CD4-positive, alpha-beta memory T cell (primary cell): ENCODE data around the gene NT5E. TPM values are rescaled to one million over a fixed set of nuclear protein-coding genes. Genes with fewer than 3 reads are reported as not detected.

Source experiments
- CTCF ChIA-PET: fragments of 350-600 bp; sonication (Branson Sonifier 250); formaldehyde crosslinking; loops from one replicate; lab custom pipeline; 2021; ENCODE audit warnings: inconsistent platforms; ENCODE audit not compliant: partially characterized antibody; lab: Charles Lee
- POLR2A ChIA-PET: fragments of 350-600 bp; sonication (Branson Sonifier 250); formaldehyde crosslinking; loops from one replicate; lab custom pipeline; 2021; ENCODE audit not compliant: partially characterized antibody; lab: Charles Lee
- DNase-seq, 5 donors: peaks; one replicate each; pipeline versions ENCODE4 v3.0.0 to v3.0.0-alpha.2; 2020 to 2022; ENCODE audit warnings: mixed read lengths in 1 of 5
- H3K27ac ChIP-seq: one replicate; pipeline ENCODE4 v1.7.0; 2013; ENCODE audit warnings: low read depth, low read length
- H3K27me3 ChIP-seq: 2 replicates; pipeline ENCODE4 v1.7.0; 2013; ENCODE audit warnings: mild to moderate bottlenecking, low read length, moderate library complexity; ENCODE audit not compliant: insufficient read depth
- H3K36me3 ChIP-seq: 2 replicates; pipeline ENCODE4 v1.7.0; 2013; ENCODE audit warnings: mild to moderate bottlenecking, low read length, moderate library complexity; ENCODE audit not compliant: insufficient read depth
- H3K4me1 ChIP-seq: 2 replicates; pipeline ENCODE4 v1.7.0; 2013; ENCODE audit warnings: mild to moderate bottlenecking, low read length, moderate library complexity; ENCODE audit not compliant: insufficient read depth
- H3K4me3 ChIP-seq, 2 donors: one replicate each; pipeline ENCODE4 v1.7.0; 2013; ENCODE audit warnings: low read length in 2 of 2, mild to moderate bottlenecking in 1 of 2
- H3K9me3 ChIP-seq, 2 donors: one replicate each; pipeline ENCODE4 v1.7.0; 2013; ENCODE audit warnings: low read length in 2 of 2, control low read depth in 1 of 2; ENCODE audit not compliant: control insufficient read depth in 1 of 2
- H3K27ac Mint-ChIP-seq, 7 donors: one replicate each; pipeline ENCODE4 v1.8.0; 2020 to 2021; ENCODE audit warnings: mixed read lengths in 7 of 7, mild to moderate bottlenecking in 6 of 7, inconsistent platforms in 3 of 7, moderate library complexity in 3 of 7
- H3K27me3 Mint-ChIP-seq, 2 donors: one replicate each; pipeline ENCODE4 v1.8.0; 2020 to 2021; ENCODE audit warnings: mixed read lengths in 2 of 2
- H3K36me3 Mint-ChIP-seq, 2 donors: one replicate each; pipeline ENCODE4 v1.8.0; 2020 to 2021; ENCODE audit warnings: mixed read lengths in 2 of 2, inconsistent platforms in 1 of 2, mild to moderate bottlenecking in 1 of 2
- H3K4me1 Mint-ChIP-seq, 4 donors: one replicate each; pipeline ENCODE4 v1.8.0; 2020 to 2021; ENCODE audit warnings: mixed read lengths in 4 of 4, mild to moderate bottlenecking in 1 of 4
- H3K4me3 Mint-ChIP-seq, 8 donors: one replicate each; pipeline ENCODE4 v1.8.0; 2020 to 2021; ENCODE audit warnings: mixed read lengths in 8 of 8, mild to moderate bottlenecking in 7 of 8, moderate library complexity in 6 of 8, inconsistent platforms in 3 of 8
- H3K9me3 Mint-ChIP-seq, 8 donors: one replicate each; pipeline ENCODE4 v1.8.0; 2020 to 2021; ENCODE audit warnings: mixed read lengths in 8 of 8, mild to moderate bottlenecking in 5 of 8, inconsistent platforms in 3 of 8, moderate library complexity in 1 of 8
- intact Hi-C: fragments of 100-400 bp; cut with micrococcal nuclease; formaldehyde crosslinking; loops from one replicate; pipeline ENCODE4 v1.15.1; 2023
- polyA plus RNA-seq, 2 donors: library from polyadenylated mRNA; unstranded; fragments of 300-500 nt; fragmentation: Illumina TruSeq; gene quantifications; one replicate each; pipeline ENCODE4 v1.2.3, GENCODE V29; 2021
- total RNA-seq, 2 experiments: library from RNA; stranded (reverse); gene quantifications; one replicate each; pipeline ENCODE4 v1.2.3, GENCODE V29; 2021

Gene NT5E
- total and polyA plus RNA-seq, 4 experiments from 2014 or later, result 3.3 to 15.8 (median 9.1) TPM

DNA sequence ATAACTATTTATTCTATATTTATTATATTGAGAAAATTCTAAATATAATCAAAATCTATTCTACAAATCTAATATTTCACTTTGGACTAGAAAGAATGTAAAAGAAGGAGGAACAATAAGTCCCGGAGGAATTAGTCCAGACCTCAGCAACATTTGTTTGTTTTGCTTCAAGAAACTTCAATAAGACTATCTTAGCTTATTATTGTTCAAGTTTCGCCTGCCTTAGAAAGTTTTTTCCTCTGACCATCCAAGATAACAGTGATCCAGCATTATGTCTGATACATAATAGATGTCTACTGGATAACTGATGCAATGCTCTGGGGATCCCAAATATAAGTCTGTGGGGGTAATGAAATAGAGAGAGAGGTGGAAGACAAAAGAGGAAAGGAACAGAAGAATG lies 28.7 kb upstream of the NT5E start:
- intact Hi-C loops, result no loop called here
- Mint-ChIP-seq H3K9me3 (peaks cover 0 to 14% (median 10%) of the 10 kb centered on the region in 8 donors), H3K36me3 (no peaks in the 10 kb centered on the region), H3K27ac (no peak overlapping the region), H3K4me1 (no peaks in the 10 kb centered on the region), H3K27me3 (peaks cover 5 to 6% of the 10 kb centered on the region in 2 donors), H3K4me3 (no peak overlapping the region)
- H3K27ac ChIP-seq, result no peak overlapping the region
- DNase-seq, result no peak
- H3K4me1 ChIP-seq, result no peaks in the 10 kb centered on the region
- ChIA-PET POLR2A (no interaction called here), CTCF (no interaction called here)
- no peaks in the 10 kb centered on the region for H3K36me3 ChIP-seq
- H3K9me3 ChIP-seq, result no peaks in the 10 kb centered on the region
- H3K27me3 ChIP-seq, result no peaks in the 10 kb centered on the region
- H3K4me3 ChIP-seq, result no peak overlapping the region

DNA sequence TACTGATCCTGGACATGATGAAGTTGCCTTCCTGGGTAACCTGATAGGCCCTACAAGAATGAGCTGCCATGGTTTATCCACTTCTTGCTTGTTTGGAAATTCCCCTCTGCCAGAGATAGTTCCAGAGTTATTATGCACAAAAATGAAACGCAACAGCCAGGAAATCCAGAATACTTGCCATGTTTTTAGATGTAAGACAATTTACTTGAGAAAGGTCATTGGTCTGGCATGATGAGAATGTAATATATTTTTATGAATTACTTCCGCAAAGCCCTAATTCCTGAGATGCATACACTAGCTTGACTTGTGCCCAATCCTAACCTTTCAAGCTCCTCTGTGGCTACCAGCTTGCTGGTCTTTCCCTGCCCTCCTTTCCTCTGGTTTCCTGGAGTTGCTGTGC lies 27.9 kb upstream of the NT5E start:
- H3K9me3 ChIP-seq, result peaks cover 0 to 2% of the 10 kb centered on the region in 2 donors
- no peaks in the 10 kb centered on the region for H3K4me1 ChIP-seq
- H3K27ac Mint-ChIP-seq, result no peak overlapping the region
- ChIA-PET POLR2A (no interaction called here), CTCF (no interaction called here)
- DNase-seq, result no peak
- H3K36me3 ChIP-seq, result no peaks in the 10 kb centered on the region
- H3K27me3 ChIP-seq, result no peaks in the 10 kb centered on the region
- no peak overlapping the region for H3K27ac ChIP-seq
- H3K4me3 ChIP-seq, result no peak overlapping the region
- no peak overlapping the region for H3K4me3 Mint-ChIP-seq
- H3K4me1 Mint-ChIP-seq, result no peaks in the 10 kb centered on the region
- peaks cover 4 to 19% (median 12%) of the 10 kb centered on the region in 8 donors for H3K9me3 Mint-ChIP-seq
- peaks cover 4 to 9% of the 10 kb centered on the region in 2 donors for H3K27me3 Mint-ChIP-seq
- intact Hi-C loops, result no loop called here
- H3K36me3 Mint-ChIP-seq, result no peaks in the 10 kb centered on the region

DNA sequence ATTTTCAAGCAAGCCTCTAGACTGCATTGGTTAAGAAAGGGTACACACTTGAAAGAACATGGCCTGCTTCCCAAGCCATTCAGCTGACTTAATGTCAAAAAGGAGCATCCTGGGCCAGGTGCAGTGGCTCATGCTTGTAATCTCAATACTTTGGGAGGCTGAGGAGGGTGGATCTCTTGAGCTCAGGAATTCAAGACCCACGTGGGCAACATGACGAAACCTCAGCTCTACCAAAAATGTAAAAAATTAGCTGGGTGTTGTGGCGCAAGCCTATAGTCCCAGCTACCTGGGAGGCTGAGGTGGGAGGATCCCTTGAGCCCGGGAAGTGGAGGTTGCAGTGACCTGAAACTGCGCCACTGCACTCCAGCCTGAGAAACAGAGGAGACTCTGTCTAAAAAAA lies 26.9 kb upstream of the NT5E start:
- H3K27me3 Mint-ChIP-seq, result peaks cover 3 to 9% of the 10 kb centered on the region in 2 donors
- H3K36me3 Mint-ChIP-seq, result no peaks in the 10 kb centered on the region
- intact Hi-C loops, result no loop called here
- no peaks in the 10 kb centered on the region for H3K27me3 ChIP-seq
- no peak overlapping the region for H3K27ac ChIP-seq
- no peaks in the 10 kb centered on the region for H3K4me1 Mint-ChIP-seq
- H3K36me3 ChIP-seq, result no peaks in the 10 kb centered on the region
- peaks cover 0 to 2% of the 10 kb centered on the region in 2 donors for H3K9me3 ChIP-seq
- POLR2A ChIA-PET, result no interaction called here
- peaks cover 4 to 25% (median 18%) of the 10 kb centered on the region in 8 donors for H3K9me3 Mint-ChIP-seq
- CTCF ChIA-PET, result no interaction called here
- no peak overlapping the region for H3K4me3 ChIP-seq
- no peak for DNase-seq
- H3K27ac Mint-ChIP-seq, result no peak overlapping the region
- no peaks in the 10 kb centered on the region for H3K4me1 ChIP-seq
- H3K4me3 Mint-ChIP-seq, result no peak overlapping the region

DNA sequence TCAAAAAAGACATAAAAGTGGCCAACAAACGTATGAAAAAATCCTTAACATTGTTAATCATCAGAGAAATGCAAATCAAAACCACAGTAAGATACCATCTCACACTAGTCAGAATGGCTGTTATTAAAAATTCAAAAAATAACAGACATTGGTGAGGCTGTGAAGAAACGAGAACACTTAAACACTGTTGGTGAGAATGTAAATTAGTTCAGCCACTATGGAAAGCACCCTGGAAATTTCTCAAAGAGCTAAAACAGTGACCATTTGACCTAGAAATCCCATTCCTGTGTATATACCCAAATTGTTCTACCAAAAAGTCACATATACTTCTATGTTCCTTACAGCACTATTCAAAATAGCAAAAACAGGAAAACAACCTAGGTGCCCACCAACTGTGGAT lies 24.9 kb upstream of the NT5E start:
- Histone ChIP-seq H3K4me1 (no peaks in the 10 kb centered on the region), H3K4me3 (no peak overlapping the region), H3K27ac (no peak overlapping the region), H3K27me3 (no peaks in the 10 kb centered on the region), H3K9me3 (peaks cover 0 to 2% of the 10 kb centered on the region in 2 donors), H3K36me3 (no peaks in the 10 kb centered on the region)
- intact Hi-C loops, result no loop called here
- H3K9me3 Mint-ChIP-seq, result peaks cover 4 to 25% (median 18%) of the 10 kb centered on the region in 8 donors
- H3K4me1 Mint-ChIP-seq, result no peaks in the 10 kb centered on the region
- H3K4me3 Mint-ChIP-seq, result no peak overlapping the region
- ChIA-PET POLR2A (no interaction called here), CTCF (no interaction called here)
- no peaks in the 10 kb centered on the region for H3K36me3 Mint-ChIP-seq
- peaks cover 3% of the 10 kb centered on the region in 2 donors for H3K27me3 Mint-ChIP-seq
- H3K27ac Mint-ChIP-seq, result no peak overlapping the region
- DNase-seq, result no peak

DNA sequence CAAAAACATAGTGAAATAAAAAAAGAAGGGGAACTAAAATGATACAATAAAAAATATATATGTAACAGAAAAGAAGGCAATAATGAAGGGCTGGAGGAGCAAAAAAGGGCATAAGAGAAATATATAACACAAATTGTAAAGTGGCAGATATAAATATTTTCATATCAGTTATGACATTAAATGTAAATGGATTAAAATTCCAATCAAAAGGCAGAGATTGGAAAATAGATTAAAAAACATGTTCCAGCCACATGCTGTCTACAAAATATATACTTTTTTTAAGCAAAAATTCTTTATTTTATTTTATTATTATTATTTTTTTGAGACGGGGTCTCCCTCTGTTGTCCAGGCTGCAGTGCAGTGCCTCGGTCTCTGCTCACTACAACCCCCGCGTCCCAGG lies 23.9 kb upstream of the NT5E start:
- ChIA-PET POLR2A (no interaction called here), CTCF (no interaction called here)
- no peaks in the 10 kb centered on the region for H3K27me3 ChIP-seq
- intact Hi-C loops, result no loop called here
- H3K36me3 ChIP-seq, result no peaks in the 10 kb centered on the region
- Mint-ChIP-seq H3K36me3 (no peaks in the 10 kb centered on the region), H3K27me3 (peaks cover 3% of the 10 kb centered on the region in 2 donors), H3K4me3 (no peak overlapping the region), H3K27ac (no peak overlapping the region), H3K9me3 (peaks cover 4 to 25% (median 18%) of the 10 kb centered on the region in 8 donors), H3K4me1 (no peaks in the 10 kb centered on the region)
- no peak overlapping the region for H3K4me3 ChIP-seq
- H3K27ac ChIP-seq, result no peak overlapping the region
- no peak for DNase-seq
- H3K9me3 ChIP-seq, result peaks cover 0 to 2% of the 10 kb centered on the region in 2 donors
- H3K4me1 ChIP-seq, result no peaks in the 10 kb centered on the region

DNA sequence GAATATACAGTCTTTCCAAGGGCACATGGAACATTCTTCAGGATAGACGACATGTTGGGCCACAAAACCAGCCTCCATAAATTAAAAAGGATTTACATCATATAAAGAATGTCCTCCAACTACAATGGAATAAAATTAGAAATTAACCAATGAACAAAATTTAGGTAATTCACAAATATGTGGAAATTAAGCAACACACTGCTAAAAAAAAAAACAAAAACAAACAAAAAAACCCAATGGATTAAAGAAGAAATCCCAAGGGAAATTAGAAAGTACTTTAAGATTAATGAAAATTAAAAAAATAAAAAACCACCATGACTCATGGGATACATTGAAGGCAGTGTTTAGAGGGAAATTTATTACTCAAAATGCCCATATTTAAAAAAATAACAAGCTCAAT lies 21.4 kb upstream of the NT5E start:
- ChIA-PET CTCF (interaction anchor here (1.4 kb wide), 1 partner anchor 55 kb away, joined by 3 read pairs; no protein-coding TSS in a partner anchor), POLR2A (no interaction called here)
- Histone ChIP-seq H3K9me3 (peaks cover 0 to 2% of the 10 kb centered on the region in 2 donors), H3K27me3 (no peaks in the 10 kb centered on the region), H3K4me1 (no peaks in the 10 kb centered on the region), H3K27ac (no peak overlapping the region), H3K4me3 (no peak overlapping the region), H3K36me3 (no peaks in the 10 kb centered on the region)
- H3K27ac Mint-ChIP-seq, result no peak overlapping the region
- DNase-seq, result no peak
- H3K4me1 Mint-ChIP-seq, result no peaks in the 10 kb centered on the region
- H3K9me3 Mint-ChIP-seq, result peaks cover 4 to 25% (median 18%) of the 10 kb centered on the region in 8 donors
- H3K4me3 Mint-ChIP-seq, result no peak overlapping the region
- H3K36me3 Mint-ChIP-seq, result no peaks in the 10 kb centered on the region
- intact Hi-C loops, result no loop called here
- peaks cover 0 to 3% of the 10 kb centered on the region in 2 donors for H3K27me3 Mint-ChIP-seq

DNA sequence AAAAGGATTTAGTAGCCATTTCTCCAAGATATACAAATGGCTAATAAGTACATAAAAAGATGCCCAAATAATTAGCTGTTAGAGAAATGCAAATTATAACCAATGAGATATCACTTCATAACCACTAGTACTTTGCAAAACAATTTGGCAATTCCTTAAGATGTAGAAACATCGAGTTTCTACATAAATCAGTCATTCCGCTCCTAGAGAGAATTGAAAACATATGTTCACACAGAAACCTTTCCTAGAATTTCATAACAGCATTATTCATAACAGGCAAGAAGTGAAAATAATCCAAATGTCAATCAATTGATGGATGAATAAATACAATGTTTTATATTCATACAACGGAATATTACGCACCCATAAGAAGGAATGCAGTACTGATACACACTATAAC lies 20.5 kb upstream of the NT5E start:
- H3K4me1 Mint-ChIP-seq, result no peaks in the 10 kb centered on the region
- H3K36me3 ChIP-seq, result no peaks in the 10 kb centered on the region
- no peak overlapping the region for H3K4me3 Mint-ChIP-seq
- H3K9me3 Mint-ChIP-seq, result peaks cover 4 to 25% (median 18%) of the 10 kb centered on the region in 8 donors
- peaks cover 0 to 2% of the 10 kb centered on the region in 2 donors for H3K9me3 ChIP-seq
- no peaks in the 10 kb centered on the region for H3K27me3 ChIP-seq
- POLR2A ChIA-PET, result no interaction called here
- intact Hi-C loops, result no loop called here
- no peak overlapping the region for H3K27ac Mint-ChIP-seq
- no peak for DNase-seq
- H3K27me3 Mint-ChIP-seq, result peaks cover 0 to 3% of the 10 kb centered on the region in 2 donors
- no peaks in the 10 kb centered on the region for H3K36me3 Mint-ChIP-seq
- H3K4me1 ChIP-seq, result no peaks in the 10 kb centered on the region
- no peak overlapping the region for H3K4me3 ChIP-seq
- CTCF ChIA-PET, result no interaction called here
- H3K27ac ChIP-seq, result no peak overlapping the region
